Activated CD8-positive, alpha-beta memory T cell treated with anti-CD3 and anti-CD28 coated beads, Interleukin-2, amount 50 U/mL, for 1 hour (primary cell): Measurements from ENCODE around the gene RASSF5.
"Not testable (repeated sequence)": the region's sequence is repeated elsewhere in the genome, so short reads cannot be mapped to it uniquely, and the experiment has no call there.

Source experiments
- DNase-seq: peaks from one replicate; pipeline ENCODE4 v3.0.0-alpha.2; 2020; ENCODE audit errors: extremely low read depth

Gene RASSF5

DNA sequence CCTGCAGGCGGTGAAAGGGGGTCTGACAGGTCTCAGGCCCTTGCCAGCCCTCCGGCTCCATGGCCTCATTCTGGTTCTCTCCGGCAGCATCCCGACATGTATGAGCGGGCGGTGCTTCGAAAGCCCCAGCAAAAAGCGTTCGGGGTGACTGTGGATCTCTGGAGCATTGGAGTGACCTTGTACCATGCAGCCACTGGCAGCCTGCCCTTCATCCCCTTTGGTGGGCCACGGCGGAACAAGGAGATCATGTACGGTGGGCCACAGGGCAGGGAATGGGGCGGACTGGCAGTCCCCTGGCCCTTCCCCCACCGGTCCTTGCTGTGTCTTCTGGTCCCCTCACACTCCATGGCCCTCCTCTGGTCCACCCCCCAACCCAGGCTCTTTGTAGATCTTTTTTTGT, 30.7 kb upstream of the RASSF5 start:
- DNase-seq: no peak

DNA sequence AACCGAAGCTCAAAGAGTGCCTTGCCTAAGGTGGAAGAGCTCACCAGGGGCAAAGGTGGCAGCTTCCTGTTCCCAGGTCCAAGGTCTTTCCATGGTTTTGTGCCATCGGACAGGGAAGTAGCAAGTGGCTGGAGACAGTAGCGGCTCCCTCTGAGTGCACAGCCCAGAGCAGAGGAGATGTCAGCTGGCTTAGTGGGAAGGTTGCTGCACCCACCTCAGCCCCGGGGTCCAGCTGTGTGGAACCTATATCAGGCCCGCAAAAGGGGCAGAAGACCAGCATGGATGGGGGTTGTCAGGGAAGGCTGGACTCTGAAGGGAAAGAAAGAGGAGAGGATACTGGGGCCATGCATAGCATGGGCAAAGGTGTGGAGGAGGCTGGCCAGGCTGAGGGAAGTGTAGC, 30.2 kb upstream of the RASSF5 start:
- DNase-seq: no peak

DNA sequence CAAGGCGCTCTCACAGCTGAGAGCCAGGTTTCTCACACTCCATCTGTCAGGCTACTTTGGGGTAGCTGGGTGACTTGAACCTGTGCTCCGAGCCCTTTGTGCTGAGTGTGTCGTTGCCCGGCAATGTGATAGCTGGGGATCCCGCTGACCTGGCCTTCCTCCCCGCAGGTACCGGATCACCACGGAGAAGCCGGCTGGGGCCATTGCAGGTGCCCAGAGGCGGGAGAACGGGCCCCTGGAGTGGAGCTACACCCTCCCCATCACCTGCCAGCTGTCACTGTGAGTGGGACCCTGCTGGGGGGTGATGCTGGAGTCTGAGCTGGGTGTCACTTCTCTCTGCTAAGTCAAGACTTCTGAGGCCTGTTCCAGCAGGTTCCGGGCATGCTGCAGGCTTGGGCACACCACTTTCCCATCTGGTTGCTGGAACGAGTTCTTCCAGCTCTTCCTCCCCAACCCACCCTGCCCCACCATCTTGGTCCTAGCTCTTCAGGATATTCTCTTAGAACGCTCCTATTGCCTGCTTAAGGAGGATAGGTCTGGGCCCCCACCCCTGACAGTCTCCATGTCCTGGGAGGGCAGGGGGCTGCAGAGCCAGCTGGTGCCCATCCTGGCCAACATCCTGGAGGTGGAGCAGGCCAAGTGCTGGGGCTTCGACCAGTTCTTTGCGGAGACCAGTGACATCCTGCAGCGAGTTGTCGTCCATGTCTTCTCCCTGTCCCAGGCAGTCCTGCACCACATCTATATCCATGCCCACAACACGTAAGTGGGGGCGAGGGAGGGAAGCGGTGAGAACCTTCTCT, 29.6 kb upstream of the RASSF5 start:
- DNase-seq: no peak

DNA sequence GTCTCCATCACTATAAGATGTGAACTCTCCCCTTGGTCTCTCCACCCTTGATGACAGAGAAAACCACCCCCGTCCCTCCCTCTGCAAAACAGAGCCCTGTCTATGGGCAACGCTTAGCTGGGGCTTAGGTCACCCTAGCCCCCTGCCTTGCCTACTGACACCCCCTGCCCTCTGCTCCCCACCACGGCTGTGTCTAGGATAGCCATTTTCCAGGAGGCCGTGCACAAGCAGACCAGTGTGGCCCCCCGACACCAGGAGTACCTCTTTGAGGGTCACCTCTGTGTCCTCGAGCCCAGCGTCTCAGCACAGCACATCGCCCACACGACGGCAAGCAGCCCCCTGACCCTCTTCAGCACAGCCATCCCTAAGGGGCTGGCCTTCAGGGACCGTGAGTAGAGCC, 28.6 kb upstream of the RASSF5 start:
- no peak for DNase-seq

DNA sequence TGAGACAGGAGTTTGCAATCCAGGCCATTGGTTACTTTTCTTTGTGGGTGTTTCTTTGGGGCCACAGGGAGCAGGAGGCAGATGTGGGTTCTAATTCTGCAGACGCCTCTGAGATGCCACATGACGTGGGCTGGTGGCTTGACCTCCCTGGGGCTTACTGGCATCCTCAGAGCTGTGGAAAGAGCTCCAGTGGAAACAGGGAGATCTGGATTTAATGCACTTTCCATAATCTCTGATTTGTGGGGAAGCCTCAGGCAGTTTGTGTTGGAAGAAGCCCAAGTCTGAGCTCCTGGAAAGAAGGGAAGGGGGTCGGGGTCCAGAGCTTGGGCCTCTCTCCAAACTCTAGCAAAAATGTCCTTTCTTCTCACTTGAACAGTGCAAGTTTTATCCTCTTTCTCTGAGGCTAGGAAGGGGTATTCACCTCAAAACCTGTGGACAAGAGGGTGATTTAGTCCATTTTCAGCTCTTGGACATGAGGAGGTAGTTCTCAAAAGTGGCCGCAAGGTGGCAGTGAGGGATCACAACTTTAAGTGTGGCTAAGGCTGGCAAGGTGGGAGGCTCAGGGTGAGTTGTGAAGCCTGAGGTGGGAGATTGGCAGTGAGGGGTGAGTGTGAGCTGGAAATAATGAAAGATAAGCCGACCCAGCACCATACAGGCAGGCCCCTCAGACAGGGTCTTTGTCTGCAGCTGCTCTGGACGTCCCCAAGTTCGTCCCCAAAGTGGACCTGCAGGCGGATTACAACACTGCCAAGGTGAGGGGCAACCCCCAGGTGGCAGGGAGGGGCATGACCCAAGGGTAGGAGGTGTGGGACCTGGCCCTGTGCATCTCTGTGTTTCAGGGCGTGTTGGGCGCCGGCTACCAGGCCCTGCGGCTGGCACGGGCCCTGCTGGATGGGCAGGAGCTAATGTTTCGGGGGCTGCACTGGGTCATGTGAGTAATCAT, 27.9 kb upstream of the RASSF5 start:
- DNase-seq: peak; percentile 51

DNA sequence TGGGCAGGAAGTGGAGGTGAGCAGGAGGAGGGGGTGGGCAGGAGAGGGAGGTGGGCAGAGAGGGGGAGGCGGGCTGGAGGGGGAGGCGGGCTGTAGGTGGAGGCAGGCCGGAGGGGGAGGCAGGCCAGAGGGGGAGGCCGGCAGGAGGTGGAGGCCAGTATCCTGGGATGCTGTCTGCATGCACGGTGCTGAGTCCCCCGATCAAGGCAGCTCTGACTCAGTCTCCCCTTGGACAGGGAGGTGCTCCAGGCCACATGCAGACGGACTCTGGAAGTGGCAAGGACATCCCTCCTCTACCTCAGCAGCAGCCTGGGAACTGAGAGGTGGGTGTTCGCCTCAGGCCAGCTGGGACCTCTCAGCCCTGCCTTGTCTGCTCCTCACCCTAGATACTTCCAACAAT, 27.1 kb upstream of the RASSF5 start:
- no peak for DNase-seq

DNA sequence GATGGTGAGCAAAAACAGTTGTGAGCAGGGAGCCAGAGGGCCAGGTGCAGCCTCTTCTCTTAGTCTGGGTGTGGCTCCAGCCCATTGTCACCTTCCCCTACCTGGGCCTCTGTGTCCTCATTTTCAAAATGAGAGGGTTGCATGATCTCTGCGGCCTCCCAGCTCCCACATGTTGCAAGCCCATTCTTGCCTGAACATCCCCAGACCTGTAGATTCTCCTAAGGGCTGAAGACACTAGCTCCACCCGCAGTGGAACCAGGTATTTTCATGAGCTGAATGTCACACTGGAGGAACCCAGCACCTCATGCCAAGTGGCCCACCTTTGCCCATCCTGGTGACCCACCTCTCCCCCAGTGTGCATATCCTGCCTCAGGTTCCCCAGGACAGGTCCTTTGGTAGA, 24.7 kb upstream of the RASSF5 start:
- DNase-seq: no peak

DNA sequence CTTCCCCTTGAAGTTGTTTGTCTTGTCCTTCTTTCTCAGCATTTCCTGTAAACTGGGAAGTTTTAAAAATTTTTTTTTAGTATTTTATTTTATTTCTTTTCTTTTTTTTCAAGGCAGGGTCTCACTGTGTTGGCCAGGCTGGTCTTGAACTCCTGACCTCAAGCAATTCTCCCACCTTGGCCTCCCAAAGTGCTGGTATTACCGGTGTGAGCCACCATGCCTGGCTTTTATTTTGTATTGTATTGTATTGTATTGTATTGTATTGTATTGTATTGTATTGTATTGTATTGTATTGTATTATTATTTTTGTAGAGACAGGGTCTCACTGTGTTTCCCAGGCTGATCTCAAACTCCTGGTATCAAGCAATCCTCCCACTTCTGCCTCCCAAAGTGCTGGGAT, 23.5 kb upstream of the RASSF5 start:
- DNase-seq: not testable (repeated sequence)

DNA sequence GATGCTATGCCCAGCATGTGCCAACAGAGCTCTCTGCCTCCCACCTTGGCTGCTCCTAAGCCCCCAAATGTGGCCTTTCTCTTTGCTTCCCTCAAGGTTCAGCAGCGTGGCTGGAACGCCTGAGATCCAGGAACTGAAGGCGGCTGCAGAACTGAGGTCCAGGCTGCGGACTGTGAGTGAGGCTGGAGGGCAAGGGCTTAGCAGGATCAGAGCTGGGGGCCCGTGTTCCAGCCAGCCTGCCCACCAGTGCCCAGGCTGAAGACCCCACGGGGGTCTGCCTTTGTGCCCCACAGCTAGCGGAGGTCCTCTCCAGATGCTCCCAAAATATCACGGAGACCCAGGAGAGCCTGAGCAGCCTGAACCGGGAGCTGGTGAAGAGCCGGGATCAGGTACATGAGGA, 22.4 kb upstream of the RASSF5 start:
- DNase-seq: no peak

DNA sequence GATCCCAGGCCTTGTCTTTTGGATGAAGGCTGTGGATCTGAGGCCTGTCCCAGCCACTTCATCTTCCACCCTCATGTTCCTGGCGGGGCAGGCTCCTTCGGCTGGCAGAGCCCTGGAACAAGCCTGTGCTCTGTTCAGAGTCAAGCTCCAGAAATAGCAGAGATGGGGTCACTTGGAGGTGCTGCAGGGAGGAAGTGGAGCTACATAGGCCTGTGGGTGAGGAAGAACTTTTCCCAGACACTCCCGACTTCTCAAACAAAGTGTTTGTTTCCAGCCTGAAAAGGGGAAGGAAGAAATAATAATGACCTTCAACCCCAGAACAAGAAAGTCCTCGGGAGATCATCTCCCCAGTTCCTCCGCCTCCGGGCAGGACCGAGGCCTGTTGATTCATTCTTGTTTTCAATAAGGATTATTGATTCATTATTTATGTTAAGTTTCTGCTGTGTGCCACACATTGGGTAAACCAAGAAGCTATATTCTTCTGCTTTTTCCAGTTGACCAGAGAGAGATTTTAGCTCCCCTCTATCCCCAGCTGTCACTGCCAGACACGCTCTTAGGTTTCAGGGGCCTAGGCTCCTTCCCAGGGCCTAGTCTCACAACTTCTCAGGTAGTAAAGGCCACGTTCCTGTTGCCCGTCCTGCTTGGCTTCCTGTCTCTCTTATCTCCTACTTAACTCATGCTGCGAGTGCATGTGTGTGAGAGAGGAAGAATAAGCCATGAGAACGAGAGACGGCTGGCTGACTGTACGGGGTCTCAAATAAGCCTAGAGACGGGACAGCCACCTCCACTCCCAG, 20.1 kb upstream of the RASSF5 start:
- DNase-seq: no peak

DNA sequence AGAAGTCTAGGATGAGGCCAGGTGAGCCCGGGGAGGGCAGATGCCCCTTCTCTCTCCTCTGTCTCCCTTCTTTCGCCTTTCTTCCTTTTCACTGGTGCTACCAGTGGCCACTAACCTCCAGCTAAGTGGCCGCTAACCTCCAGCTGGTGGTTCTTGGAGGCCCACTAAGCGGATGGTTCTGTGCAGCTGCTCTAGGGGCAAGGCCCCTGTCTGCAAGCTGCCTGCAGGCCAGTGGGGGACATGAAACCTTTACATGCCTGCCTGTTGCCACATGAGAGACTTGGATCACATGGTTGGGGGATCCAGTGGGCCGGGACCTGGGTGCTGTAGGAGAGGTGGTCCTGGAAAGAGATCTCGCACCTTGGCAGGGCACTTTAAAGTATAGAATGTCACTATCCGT, 19.4 kb upstream of the RASSF5 start:
- no peak for DNase-seq

DNA sequence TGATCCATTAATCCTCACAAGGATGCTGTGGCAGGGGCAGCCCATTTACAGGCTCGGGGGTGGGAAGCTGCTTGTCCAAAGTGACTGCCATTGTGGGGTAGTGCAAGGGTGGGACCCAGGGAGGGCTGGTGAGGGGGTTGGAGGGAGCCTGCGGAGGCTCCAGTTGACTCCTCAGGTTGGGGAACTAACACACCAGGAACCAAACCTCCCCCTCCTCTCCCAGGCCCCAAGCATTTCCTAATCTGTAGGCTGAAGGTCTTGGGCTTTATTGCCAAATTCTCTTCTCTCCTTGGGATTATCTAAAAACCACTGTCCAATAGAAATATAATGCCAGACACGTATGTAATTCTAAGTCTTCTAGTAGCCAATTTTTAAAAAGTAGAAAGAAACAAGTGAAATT, 18.9 kb upstream of the RASSF5 start:
- no peak for DNase-seq

DNA sequence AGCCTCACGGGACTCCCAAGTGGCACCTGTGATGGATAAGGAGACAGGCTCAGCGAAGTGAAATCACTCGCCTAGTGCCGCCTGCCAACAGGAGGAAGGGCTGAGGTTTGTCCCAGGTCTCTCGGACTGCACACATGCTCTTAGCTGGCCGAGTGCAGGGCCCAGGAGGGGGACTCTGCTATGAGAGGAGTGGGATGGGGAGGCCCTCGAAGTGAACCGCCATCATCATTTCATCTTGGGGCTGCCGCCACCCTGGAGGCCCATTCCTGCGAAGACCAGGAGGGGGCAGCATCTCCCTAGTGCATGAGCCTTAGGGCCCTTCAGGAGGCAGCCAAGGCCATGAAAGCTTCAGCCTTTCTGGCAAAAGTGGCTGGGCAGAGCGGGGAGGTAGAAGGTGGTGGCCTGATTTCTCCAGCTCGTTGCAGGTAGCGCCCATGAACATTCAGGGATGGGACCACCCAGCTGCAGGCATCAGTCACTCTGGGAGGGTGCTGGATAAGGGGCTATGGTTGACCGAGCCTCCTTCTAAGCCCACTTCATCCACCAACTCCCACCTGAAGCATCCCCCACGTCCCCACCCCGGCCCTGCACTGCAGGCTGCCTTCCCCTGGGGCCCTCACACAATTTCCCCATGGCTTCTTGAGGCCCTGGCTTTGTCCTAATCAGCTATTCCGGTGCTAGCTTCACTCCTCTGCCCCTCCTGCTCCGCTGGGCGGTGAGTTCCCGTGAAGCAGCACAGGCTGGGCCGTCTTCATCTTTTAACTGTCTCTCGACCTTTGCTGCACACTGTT, 17.2 kb upstream of the RASSF5 start:
- peak; percentile 33 for DNase-seq

DNA sequence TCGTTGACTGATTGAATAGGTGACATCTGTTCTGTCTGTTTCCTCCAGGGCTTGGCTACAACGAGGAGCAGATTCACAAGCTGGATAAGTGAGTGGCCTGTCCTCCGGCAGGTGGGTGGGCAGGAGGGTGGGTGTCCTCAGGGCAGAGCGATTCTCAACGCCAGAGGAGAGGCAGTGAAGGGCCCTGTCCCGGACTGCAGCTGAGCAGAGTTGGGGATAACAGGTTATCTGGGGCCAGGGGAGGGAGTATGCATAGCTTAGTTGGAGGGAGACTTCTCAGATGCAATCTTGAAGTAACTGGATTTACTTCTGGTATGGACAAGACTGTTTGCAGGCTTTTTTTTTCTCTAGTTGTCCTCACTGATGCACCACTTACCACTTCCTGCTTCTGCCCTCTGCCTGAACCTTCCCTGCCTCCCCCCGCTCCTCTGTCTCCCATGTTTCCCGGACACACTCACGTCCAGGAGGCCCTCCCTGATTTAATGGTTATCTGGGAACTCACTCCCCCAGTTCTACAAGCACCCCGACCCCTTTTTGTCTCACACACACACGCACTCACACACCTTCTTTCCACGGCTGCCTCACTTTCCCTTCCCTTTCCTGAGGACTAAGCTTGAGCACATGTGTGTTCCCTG, 16.4 kb upstream of the RASSF5 start:
- no peak for DNase-seq

DNA sequence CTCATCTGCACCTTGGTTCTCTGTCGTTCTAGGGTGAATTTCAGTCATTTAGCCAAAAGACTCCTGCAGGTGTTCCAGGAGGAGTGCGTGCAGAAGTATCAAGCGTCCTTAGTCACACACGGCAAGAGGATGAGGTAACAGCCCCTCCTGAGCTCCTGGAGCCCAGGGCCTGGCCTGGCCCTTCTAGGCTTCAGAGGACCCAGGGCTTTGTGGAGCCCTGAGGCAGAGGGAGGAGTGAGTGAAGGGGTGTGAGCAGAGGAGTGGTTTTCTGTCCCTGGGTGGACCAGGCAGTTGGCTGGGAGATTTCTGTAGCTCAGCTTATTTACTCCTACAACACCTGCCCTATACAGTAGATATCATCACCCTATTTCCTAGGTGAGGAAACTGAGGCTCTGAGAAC, 15.7 kb upstream of the RASSF5 start:
- no peak for DNase-seq

DNA sequence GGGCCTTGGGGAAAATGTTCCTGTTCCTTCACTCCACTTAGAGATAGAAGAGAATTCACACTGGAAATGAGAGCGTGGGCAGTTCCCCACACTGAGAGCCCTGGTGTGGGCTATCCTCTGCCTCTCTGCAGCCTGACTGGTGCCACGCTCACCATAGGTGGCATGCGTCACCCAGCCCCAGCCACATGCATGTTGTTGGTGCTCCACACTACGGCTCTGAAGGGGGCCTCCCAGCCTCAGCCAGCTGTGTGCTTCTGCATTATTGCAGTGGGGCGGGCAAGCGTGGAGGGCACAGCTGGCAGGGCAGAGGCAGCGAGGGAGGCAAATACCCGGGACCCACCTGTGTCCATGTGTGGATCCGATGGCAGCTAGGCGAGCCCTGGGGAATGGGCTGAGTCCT, 14.7 kb upstream of the RASSF5 start:
- DNase-seq: no peak

DNA sequence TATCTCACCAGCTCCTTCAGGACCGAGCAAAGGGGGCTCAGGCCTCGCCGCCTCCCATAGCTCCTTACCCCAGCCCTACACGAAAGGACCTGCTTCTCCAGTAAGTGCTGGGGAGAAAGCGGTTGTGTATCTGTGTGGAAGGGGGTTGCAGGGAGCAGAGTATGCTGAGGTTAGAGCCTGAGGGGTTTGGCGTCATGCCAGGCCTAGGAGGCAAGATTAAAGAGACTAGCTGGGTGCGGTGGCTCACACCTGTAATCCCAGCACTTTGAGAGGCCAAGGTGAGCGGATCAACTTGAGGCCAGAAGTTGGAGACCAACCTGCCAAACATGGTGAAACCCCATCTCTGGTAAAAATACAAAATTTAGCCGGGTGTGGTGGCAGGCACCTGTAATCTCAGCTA, 14.1 kb upstream of the RASSF5 start:
- no peak for DNase-seq

DNA sequence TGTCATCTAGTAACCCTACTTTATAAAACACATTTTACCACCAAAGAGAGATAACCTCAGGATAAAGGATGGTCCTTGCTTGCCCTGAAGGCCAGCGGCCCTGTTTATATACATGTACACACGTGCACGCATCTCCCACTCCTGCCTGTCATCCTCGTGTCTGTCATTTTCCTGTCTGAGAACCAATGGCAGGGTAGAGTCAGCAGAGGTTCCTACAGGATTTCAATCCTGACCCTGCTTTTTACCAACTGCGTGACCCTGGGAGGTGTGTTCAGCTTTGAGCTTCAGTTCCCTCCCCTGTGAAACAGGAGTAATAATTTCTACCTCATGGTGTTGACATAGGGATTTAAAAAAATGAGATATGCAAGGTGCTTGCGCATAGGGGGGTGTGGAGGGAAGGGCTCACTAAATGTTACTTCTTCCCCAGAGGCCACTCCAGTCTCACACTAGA, 12.3 kb upstream of the RASSF5 start:
- no peak for DNase-seq

DNA sequence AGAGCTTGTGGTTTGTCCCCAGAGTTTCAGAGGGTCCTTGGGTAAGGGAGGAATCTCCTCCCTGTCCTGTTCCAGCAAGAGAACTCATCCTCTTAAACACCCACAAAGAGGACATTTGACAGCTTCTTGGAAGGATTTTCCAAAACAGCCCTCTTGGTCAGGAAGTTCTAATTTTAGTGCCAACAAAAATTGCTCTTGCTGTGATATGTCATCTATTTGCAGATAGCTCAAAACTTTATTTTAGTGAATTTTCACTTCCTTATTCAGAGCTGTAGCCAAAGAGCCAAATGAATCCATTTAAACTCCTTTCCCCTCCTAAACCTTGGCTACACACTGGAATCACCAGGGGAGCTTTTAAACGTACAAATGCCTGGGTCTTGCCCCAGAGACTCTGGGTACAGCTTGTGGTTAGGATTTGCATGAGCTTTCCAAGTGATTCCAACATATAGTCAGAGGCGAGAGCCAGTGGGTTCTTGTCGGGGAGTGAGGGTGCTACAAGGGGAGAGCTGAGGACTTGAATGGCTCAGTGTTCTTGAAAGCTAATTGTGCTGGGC, 11.8 kb upstream of the RASSF5 start:
- no peak for DNase-seq

DNA sequence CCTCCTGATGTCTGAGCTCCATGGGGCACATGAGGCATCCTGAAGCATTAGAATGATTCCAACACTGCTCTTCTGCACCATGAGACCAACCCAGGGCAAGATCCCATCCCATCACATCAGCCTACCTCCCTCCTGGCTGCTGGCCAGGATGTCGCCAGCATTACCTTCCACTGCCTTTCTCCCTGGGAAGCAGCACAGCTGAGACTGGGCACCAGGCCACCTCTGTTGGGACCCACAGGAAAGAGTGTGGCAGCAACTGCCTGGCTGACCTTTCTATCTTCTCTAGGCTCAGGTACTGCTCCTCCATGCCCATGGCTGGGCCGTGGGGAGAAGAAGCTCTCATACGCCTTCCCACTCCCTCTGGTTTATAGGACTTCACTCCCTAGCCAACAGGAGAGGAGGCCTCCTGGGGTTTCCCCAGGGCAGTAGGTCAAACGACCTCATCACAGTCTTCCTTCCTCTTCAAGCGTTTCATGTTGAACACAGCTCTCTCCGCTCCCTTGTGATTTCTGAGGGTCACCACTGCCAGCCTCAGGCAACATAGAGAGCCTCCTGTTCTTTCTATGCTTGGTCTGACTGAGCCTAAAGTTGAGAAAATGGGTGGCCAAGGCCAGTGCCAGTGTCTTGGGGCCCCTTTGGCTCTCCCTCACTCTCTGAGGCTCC, 11.1 kb upstream of the RASSF5 start:
- no peak for DNase-seq
